H9 (cell line): Measurements from ENCODE around the gene CORIN. TPM values are rescaled to one million over a fixed set of nuclear protein-coding genes. Genes with fewer than 3 reads are reported as not detected.

ENCODE experiments used
- DNase-seq: peaks from one replicate; pipeline ENCODE4 v3.0.0-alpha.2; 2017
- H2AFZ ChIP-seq: one replicate; pipeline ENCODE4 v1.6.1; 2013; ENCODE audit warnings: mild to moderate bottlenecking, low read length, control low read depth, moderate library complexity
- H2AK5ac ChIP-seq: 2 replicates; pipeline ENCODE4 v1.6.1; 2013; ENCODE audit warnings: low read length, control low read depth, mixed read lengths; ENCODE audit not compliant: insufficient read length
- H2BK120ac ChIP-seq: one replicate; pipeline ENCODE4 v1.6.1; 2013; ENCODE audit warnings: low read depth, mild to moderate bottlenecking, low read length, control low read depth, inconsistent platforms; ENCODE audit not compliant: poor library complexity, severe bottlenecking
- H2BK12ac ChIP-seq: 2 replicates; pipeline ENCODE4 v1.6.1; 2013; ENCODE audit warnings: low read length, control low read depth, mixed read lengths, low read depth; ENCODE audit not compliant: insufficient read length
- H2BK15ac ChIP-seq: 2 replicates; pipeline ENCODE4 v1.6.1; 2013; ENCODE audit warnings: low read depth, low read length, control low read depth
- H2BK20ac ChIP-seq: one replicate; pipeline ENCODE4 v1.6.1; 2013; ENCODE audit warnings: low read depth, mild to moderate bottlenecking, low read length, control low read depth, inconsistent platforms; ENCODE audit not compliant: poor library complexity, severe bottlenecking
- H2BK5ac ChIP-seq: 2 replicates; pipeline ENCODE4 v1.6.1; 2013; ENCODE audit warnings: low read length, control low read depth, mixed read lengths; ENCODE audit not compliant: insufficient read length
- H3K14ac ChIP-seq: 2 replicates; pipeline ENCODE4 v1.6.1; 2013; ENCODE audit warnings: low read length, control low read depth; ENCODE audit not compliant: insufficient read depth
- H3K18ac ChIP-seq: 2 replicates; pipeline ENCODE4 v1.6.1; 2013; ENCODE audit warnings: low read depth, mild to moderate bottlenecking, mixed read lengths, low read length, control low read depth; ENCODE audit not compliant: insufficient read length
- H3K23ac ChIP-seq: 2 replicates; pipeline ENCODE4 v1.6.1; 2013; ENCODE audit warnings: low read length, control low read depth, mixed read lengths, low read depth; ENCODE audit not compliant: insufficient read length
- H3K23me2 ChIP-seq: 2 replicates; pipeline ENCODE4 v1.6.1; 2013; ENCODE audit warnings: low read depth, mild to moderate bottlenecking, mixed read lengths, low read length, control low read depth; ENCODE audit not compliant: insufficient read length, poor library complexity, severe bottlenecking
- H3K27ac ChIP-seq: 2 replicates; pipeline ENCODE4 v1.5.1; 2013; ENCODE audit warnings: low read length, control low read depth, mixed read lengths, low read depth; ENCODE audit not compliant: insufficient read length
- H3K27me3 ChIP-seq: 2 replicates; pipeline ENCODE4 v1.6.1; 2013; ENCODE audit warnings: low read length, control low read depth, inconsistent platforms; ENCODE audit not compliant: insufficient read depth
- H3K4ac ChIP-seq: 2 replicates; pipeline ENCODE4 v1.6.1; 2013; ENCODE audit warnings: low read depth, mild to moderate bottlenecking, control low read depth, inconsistent platforms, low read length, moderate library complexity
- H3K4me1 ChIP-seq: 2 replicates; pipeline ENCODE4 v1.6.1; 2013; ENCODE audit warnings: low read length, control low read depth, inconsistent platforms; ENCODE audit not compliant: insufficient read depth
- H3K4me2 ChIP-seq: 2 replicates; pipeline ENCODE4 v1.6.1; 2013; ENCODE audit warnings: low read length, control low read depth, mixed read lengths; ENCODE audit not compliant: insufficient read length, insufficient read depth
- H3K56ac ChIP-seq: 2 replicates; pipeline ENCODE4 v1.6.1; 2013; ENCODE audit warnings: low read depth, mild to moderate bottlenecking, mixed read lengths, low read length, control low read depth; ENCODE audit not compliant: insufficient read length
- H3K79me1 ChIP-seq: 2 replicates; pipeline ENCODE4 v1.6.1; 2013; ENCODE audit warnings: low read depth, mild to moderate bottlenecking, moderate library complexity, low read length, control low read depth, inconsistent platforms; ENCODE audit not compliant: insufficient read depth, poor library complexity, severe bottlenecking
- H3K79me2 ChIP-seq: 2 replicates; pipeline ENCODE4 v1.6.1; 2013; ENCODE audit warnings: low read length, control low read depth, inconsistent platforms; ENCODE audit not compliant: insufficient read depth
- H3K9ac ChIP-seq: 2 replicates; pipeline ENCODE4 v1.6.1; 2013; ENCODE audit warnings: low read length, control low read depth, mixed read lengths; ENCODE audit not compliant: insufficient read length; ENCODE audit errors: extremely low read depth
- H3K9me3 ChIP-seq: one replicate; pipeline ENCODE4 v1.6.1; 2013; ENCODE audit warnings: low read depth, low read length, inconsistent platforms; ENCODE audit not compliant: control insufficient read depth
- H3T11ph ChIP-seq: one replicate; pipeline ENCODE4 v1.6.1; 2013; ENCODE audit warnings: mild to moderate bottlenecking, low read length, control low read depth, inconsistent platforms
- H4K20me1 ChIP-seq: one replicate; pipeline ENCODE4 v1.6.1; 2013; ENCODE audit not compliant: control insufficient read depth, insufficient read length, insufficient read depth
- H4K5ac ChIP-seq: 2 replicates; pipeline ENCODE4 v1.6.1; 2013; ENCODE audit warnings: low read depth, mild to moderate bottlenecking, mixed read lengths, low read length, control low read depth; ENCODE audit not compliant: insufficient read length
- H4K8ac ChIP-seq: replicated peaks from 2 replicates; pipeline ENCODE4 v1.6.1; 2013; ENCODE audit warnings: low read length, control low read depth, mixed read lengths, low read depth; ENCODE audit not compliant: insufficient read length
- H4K91ac ChIP-seq: 2 replicates; pipeline ENCODE4 v1.6.1; 2013; ENCODE audit warnings: low read depth, mild to moderate bottlenecking, moderate library complexity, mixed read lengths, low read length, control low read depth; ENCODE audit not compliant: insufficient read length
- H3K27ac Mint-ChIP-seq, 3 experiments: 2 replicates in 2 of 3; 3 replicates in 1 of 3; pipeline ENCODE4 v1.8.0; 2020 to 2021; ENCODE audit warnings: mixed read lengths in 3 of 3, mild to moderate bottlenecking in 1 of 3, moderate library complexity in 1 of 3
- H3K27me3 Mint-ChIP-seq: 2 replicates; pipeline ENCODE4 v1.8.0; 2021; ENCODE audit warnings: low read depth, mild to moderate bottlenecking, moderate library complexity, mixed read lengths
- H3K36me3 Mint-ChIP-seq, 3 experiments: 2 replicates in 2 of 3; 3 replicates in 1 of 3; pipeline ENCODE4 v1.8.0; 2020 to 2021; ENCODE audit warnings: low read depth in 3 of 3, mixed read lengths in 3 of 3; ENCODE audit not compliant: insufficient read depth in 1 of 3
- H3K4me1 Mint-ChIP-seq, 2 experiments: 2 replicates each; pipeline ENCODE4 v1.8.0; 2020; ENCODE audit warnings: mixed read lengths in 2 of 2
- H3K4me3 Mint-ChIP-seq, 2 experiments: 2 replicates in 1 of 2; 3 replicates in 1 of 2; pipeline ENCODE4 v1.8.0; 2020 to 2021; ENCODE audit warnings: mild to moderate bottlenecking in 2 of 2, mixed read lengths in 2 of 2, moderate library complexity in 1 of 2
- H3K9me3 Mint-ChIP-seq, 2 experiments: 2 replicates in 1 of 2; 3 replicates in 1 of 2; pipeline ENCODE4 v1.8.0; 2020; ENCODE audit warnings: mild to moderate bottlenecking in 2 of 2, mixed read lengths in 2 of 2, moderate library complexity in 1 of 2
- WGBS: extraction: QIAGEN DNeasy Blood & Tissue Kit; methylation state at CpG from one replicate; pipeline ENCODE4 v1.1.7; 2013; ENCODE audit warnings: missing lambda C conversion rate, low lambda C conversion rate, mixed read lengths; ENCODE audit not compliant: insufficient read length; ENCODE audit errors: extremely low coverage; 5-methylcytosine and 5-hydroxymethylcytosine counted together
- total RNA-seq: library from RNA; stranded (reverse); gene quantifications from 2 replicates; pipeline ENCODE4 v1.2.1, GENCODE V29; 2021
- TF ChIP-seq, protein P1 (sequence below): fragments of 200-600 bp; sonication (generic); conservative IDR thresholded peaks from 3 replicates; pipeline ENCODE4 v1.8.0; 2021; ENCODE audit warnings: antibody characterized with exemption, mild to moderate bottlenecking

CORIN gene
- total RNA-seq, 1 experiment from 2014 or later, result 0.39 TPM

DNA sequence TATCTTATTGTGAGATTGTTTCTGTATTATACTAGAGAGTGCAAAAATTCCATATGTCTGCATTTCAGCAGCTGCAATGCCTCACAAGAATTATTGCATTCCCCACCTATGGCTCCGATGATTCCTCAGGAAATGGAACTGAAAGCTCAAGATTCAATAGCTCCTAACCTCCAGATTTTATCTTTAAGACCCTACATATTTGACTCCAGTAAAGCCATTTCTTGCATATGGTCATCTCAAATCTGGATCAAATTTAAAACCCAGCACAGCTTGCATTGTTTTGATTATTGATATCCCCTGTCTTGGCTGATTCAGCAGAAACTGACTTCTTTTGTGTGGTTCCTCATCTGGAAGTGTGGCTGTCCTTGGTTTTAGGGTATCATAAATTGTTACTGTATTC lies 142.6 kb downstream of the CORIN start:
- no peak overlapping the region for H3K9ac ChIP-seq
- TF ChIP-seq, protein P1, sequence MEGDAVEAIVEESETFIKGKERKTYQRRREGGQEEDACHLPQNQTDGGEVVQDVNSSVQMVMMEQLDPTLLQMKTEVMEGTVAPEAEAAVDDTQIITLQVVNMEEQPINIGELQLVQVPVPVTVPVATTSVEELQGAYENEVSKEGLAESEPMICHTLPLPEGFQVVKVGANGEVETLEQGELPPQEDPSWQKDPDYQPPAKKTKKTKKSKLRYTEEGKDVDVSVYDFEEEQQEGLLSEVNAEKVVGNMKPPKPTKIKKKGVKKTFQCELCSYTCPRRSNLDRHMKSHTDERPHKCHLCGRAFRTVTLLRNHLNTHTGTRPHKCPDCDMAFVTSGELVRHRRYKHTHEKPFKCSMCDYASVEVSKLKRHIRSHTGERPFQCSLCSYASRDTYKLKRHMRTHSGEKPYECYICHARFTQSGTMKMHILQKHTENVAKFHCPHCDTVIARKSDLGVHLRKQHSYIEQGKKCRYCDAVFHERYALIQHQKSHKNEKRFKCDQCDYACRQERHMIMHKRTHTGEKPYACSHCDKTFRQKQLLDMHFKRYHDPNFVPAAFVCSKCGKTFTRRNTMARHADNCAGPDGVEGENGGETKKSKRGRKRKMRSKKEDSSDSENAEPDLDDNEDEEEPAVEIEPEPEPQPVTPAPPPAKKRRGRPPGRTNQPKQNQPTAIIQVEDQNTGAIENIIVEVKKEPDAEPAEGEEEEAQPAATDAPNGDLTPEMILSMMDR, result no peak
- H3K9me3 ChIP-seq, result no peaks in the 10 kb centered on the region
- H4K91ac ChIP-seq, result no peak overlapping the region
- no peaks in the 10 kb centered on the region for H3K79me1 ChIP-seq
- H2BK120ac ChIP-seq, result no peak overlapping the region
- no peak for DNase-seq
- H3K27ac ChIP-seq, result no peak overlapping the region
- H2AK5ac ChIP-seq, result no peak overlapping the region
- H2BK5ac ChIP-seq, result no peak overlapping the region
- H4K5ac ChIP-seq, result no peak overlapping the region
- no peak overlapping the region for H3K23ac ChIP-seq
- H3K4me2 ChIP-seq, result no peak overlapping the region
- H3K79me2 ChIP-seq, result no peaks in the 10 kb centered on the region
- no peaks in the 10 kb centered on the region for H3K23me2 ChIP-seq
- H3K27me3 ChIP-seq, result no peaks in the 10 kb centered on the region
- no peak overlapping the region for H2BK12ac ChIP-seq
- no CpG with 5 or more reads among the region's 1 CpG for WGBS
- peaks cover 6% of the 10 kb centered on the region in 2 experiments for H3K4me1 Mint-ChIP-seq
- no peaks in the 10 kb centered on the region for H4K20me1 ChIP-seq
- no peak overlapping the region for H2AFZ ChIP-seq
- H3K36me3 Mint-ChIP-seq, result no peaks in the 10 kb centered on the region
- no peak overlapping the region for H4K8ac ChIP-seq
- no peak overlapping the region for H3K4me3 Mint-ChIP-seq
- no peaks in the 10 kb centered on the region; the same call in 1 of the 2 replicates for H3K4me1 ChIP-seq
- H3K27ac Mint-ChIP-seq, result no peak overlapping the region
- H3K18ac ChIP-seq, result no peak overlapping the region
- no peak overlapping the region for H3K56ac ChIP-seq
- H3K27me3 Mint-ChIP-seq, result no peaks in the 10 kb centered on the region; the same call in none of the 2 replicates
- H3K14ac ChIP-seq, result no peak overlapping the region
- no peak overlapping the region for H3K4ac ChIP-seq
- no peak overlapping the region for H2BK15ac ChIP-seq
- H3K9me3 Mint-ChIP-seq, result no peaks in the 10 kb centered on the region
- H3T11ph ChIP-seq, result no peak overlapping the region
- H2BK20ac ChIP-seq, result no peak overlapping the region
